Psoas muscle (tissue), 8 donors: ENCODE measurements around the gene TRMT61A. TPM values are rescaled to one million over a fixed set of nuclear protein-coding genes. Genes with fewer than 3 reads are reported as not detected.
A peak's percentile ranks its signal among the peaks of the same experiment; 100 is the strongest.

Source experiments
- ATAC-seq, 4 donors: fragments of 200-7000 bp; cut with Tn5 transposase; one replicate each; pipeline ENCODE4 v1.9.1; 2020; ENCODE audit warnings: moderate library complexity in 3 of 4, mild to moderate bottlenecking in 2 of 4
- DNase-seq, 2 donors: peaks; one replicate each; pipeline ENCODE4 v3.0.0-alpha.2; 2020
- H3K27ac ChIP-seq: fragments of 200-600 bp; one replicate; pipeline ENCODE4 v1.8.0; 2022
- H3K27me3 ChIP-seq, 3 donors: fragments of 200-600 bp in 1 of 3; one replicate each; pipeline versions ENCODE4 v1.6.1 to v1.8.0; 2013 to 2022; ENCODE audit warnings: low read length in 2 of 3, mild to moderate bottlenecking in 2 of 3, moderate library complexity in 1 of 3; ENCODE audit not compliant: insufficient read depth in 3 of 3
- H3K36me3 ChIP-seq, 2 donors: fragments of 200-600 bp in 1 of 2; one replicate each; pipeline versions ENCODE4 v1.6.1 to v1.8.0; 2013 to 2022; ENCODE audit warnings: low read depth in 1 of 2, mild to moderate bottlenecking in 1 of 2, moderate library complexity in 1 of 2; ENCODE audit not compliant: insufficient read depth in 1 of 2
- H3K4me1 ChIP-seq: fragments of 200-600 bp; one replicate; pipeline ENCODE4 v1.8.0; 2022
- H3K4me3 ChIP-seq: fragments of 200-600 bp; one replicate; pipeline ENCODE4 v1.8.0; 2022; ENCODE audit warnings: mild to moderate bottlenecking
- H3K9me3 ChIP-seq: fragments of 200-600 bp; one replicate; pipeline ENCODE4 v1.8.0; 2022
- WGBS, 3 donors: extraction: QIAGEN DNeasy Blood & Tissue Kit; methylation state at CpG; one replicate each; pipeline versions ENCODE4 v1.1.6 to v1.1.7; 2013; 5-methylcytosine and 5-hydroxymethylcytosine counted together
- intact Hi-C, 2 donors: fragments of 100-400 bp; cut with DNase I; formaldehyde crosslinking; loops; one replicate each; pipeline versions ENCODE4 v1.11.0 to v1.14.2; 2022
- polyA plus RNA-seq, 3 donors: library from polyadenylated mRNA; stranded (reverse); fragments of 200-250 nt; gene quantifications; one replicate each; pipeline ENCODE4 v1.2.3, GENCODE V29; 2013
- total RNA-seq, 4 donors: library from RNA; stranded (reverse); fragmentation: NEBNext Ultra II Directional in 2 of 4; extraction: Animal tissue kit (Norgen Biotek cat#: 25700) in 2 of 4; gene quantifications; one replicate each; pipeline versions ENCODE4 v1.2.1 to v1.2.4, GENCODE V29; 2021 to 2023
- TF ChIP-seq, protein P1 (sequence below): fragments of 200-600 bp; IDR thresholded peaks from one replicate; pipeline ENCODE4 v1.8.0; 2022; ENCODE audit warnings: antibody characterized with exemption
- donor health status: healthy with polysubstance abuse.
- donor health status: DM: no; HTN: no; CAD: no; lungs with moderate emphysema.
- donor health status: Bipolar disorder and iron deficiency.
- donor health status: healthy.
- donor health status: DM: yes; HTN: yes; CAD: no.
- donor health status: DM: no; HTN: no; CAD: no.
- donor health status: DM: no; HTN: no; CAD: no.
- donor health status: DM: yes; HTN: yes; CAD: no.

The TRMT61A gene
- total and polyA plus RNA-seq, 7 donors, result 6.5 to 29.5 (median 12.7) TPM

DNA sequence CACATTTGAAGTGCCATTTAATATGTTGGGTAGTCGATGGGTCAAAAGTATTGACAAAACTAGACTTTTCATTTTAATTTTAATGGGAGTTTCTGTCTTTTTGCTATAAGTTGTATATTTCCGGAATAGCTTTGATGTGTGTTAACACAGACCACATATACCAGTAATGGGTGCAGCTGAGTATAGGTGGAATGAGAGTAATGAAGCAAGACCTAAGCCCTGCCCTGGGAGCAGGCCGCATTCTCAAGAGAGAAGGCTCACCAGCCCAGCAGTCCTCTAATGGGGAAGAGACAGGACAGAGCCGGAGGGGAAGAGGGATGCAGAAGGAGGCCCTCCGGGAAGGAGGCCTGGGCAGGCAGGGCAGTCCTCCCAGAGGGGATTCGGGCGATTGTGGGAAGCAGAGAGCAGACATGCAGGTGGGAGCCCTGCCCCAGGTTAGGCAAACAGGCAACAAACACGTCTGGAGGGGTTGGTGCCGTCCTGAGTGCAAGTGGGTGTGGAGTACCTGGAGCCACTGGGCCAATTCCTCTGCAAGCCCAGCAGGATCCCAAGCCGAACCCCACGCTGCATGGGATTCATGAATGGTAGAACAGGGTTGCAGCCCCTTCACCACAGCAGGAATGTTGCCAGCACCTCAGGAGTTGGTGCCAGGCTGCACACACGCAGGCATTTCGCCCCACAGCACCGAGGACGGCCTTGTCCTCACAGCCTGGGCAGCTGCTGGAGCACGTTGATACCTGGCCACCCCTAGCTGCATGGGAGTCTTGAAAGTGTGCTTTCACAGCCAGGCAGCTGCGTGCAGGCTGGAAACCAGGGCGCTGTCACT, 14.2 kb upstream of the TRMT61A start:
- 83 to 85% (median 85%) methylated on average over 18 of the region's 18 CpGs for WGBS, 3 donors
- Histone ChIP-seq H3K36me3 (peaks cover 0 to 20% of the 10 kb centered on the region in 2 donors), H3K27ac (no peak overlapping the region), H3K27me3 (no peaks in the 10 kb centered on the region), H3K4me1 (peaks cover 24% of the 10 kb centered on the region), H3K4me3 (no peak overlapping the region), H3K9me3 (no peaks in the 10 kb centered on the region)
- TF ChIP-seq, protein P1, sequence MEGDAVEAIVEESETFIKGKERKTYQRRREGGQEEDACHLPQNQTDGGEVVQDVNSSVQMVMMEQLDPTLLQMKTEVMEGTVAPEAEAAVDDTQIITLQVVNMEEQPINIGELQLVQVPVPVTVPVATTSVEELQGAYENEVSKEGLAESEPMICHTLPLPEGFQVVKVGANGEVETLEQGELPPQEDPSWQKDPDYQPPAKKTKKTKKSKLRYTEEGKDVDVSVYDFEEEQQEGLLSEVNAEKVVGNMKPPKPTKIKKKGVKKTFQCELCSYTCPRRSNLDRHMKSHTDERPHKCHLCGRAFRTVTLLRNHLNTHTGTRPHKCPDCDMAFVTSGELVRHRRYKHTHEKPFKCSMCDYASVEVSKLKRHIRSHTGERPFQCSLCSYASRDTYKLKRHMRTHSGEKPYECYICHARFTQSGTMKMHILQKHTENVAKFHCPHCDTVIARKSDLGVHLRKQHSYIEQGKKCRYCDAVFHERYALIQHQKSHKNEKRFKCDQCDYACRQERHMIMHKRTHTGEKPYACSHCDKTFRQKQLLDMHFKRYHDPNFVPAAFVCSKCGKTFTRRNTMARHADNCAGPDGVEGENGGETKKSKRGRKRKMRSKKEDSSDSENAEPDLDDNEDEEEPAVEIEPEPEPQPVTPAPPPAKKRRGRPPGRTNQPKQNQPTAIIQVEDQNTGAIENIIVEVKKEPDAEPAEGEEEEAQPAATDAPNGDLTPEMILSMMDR, result no peak
- DNase-seq (peak in 1 of 2 donors; percentile 43), ATAC-seq (no peak)
- intact Hi-C loops, result no loop called here

DNA sequence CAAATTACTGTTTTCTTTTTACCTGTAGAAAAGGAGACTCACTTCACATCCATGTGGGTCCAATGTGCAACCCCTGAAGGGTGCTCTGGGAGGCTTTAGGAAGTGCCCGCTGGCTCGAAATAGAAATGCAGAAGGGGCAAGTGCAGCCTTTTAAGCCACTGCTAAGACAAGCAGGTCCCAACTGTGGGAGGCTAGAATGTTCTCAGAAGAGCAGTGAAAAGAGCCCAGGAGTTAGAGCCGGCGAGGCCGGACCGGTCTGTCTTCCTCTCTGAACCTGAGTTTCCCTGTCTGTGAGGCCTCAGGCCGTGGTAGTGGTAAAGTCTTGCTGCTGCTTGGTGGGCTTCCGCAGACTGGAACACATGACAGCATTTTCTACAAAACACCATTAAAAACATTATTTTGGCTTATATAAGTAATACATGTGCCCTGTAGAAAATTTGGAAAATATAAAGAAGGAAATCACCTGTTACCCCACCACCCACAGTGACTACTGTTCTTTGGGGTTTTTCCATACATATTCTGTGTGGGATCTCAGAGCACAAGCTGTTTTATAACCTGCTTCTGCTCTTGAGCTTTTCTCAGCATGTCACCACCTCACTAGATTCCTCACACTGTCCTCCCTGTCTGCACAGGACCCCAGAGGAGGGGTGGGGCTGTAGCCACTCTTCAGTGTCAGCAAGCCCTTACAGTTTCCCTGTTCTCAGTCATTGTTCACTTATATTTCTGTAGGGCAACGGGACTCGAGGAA, 12.4 kb upstream of the TRMT61A start:
- H3K4me3 ChIP-seq, result no peak overlapping the region
- no peak for ATAC-seq
- no peaks in the 10 kb centered on the region for H3K9me3 ChIP-seq
- peaks cover 0 to 10% (median 8%) of the 10 kb centered on the region in 3 donors for H3K27me3 ChIP-seq
- 73 to 75% (median 73%) methylated on average over 10 of the region's 10 CpGs for WGBS, 3 donors
- intact Hi-C loops, result no loop called here
- peaks cover 0 to 2% of the 10 kb centered on the region in 2 donors for H3K36me3 ChIP-seq
- TF ChIP-seq, protein P1, result no peak
- H3K4me1 ChIP-seq, result peaks cover 33% of the 10 kb centered on the region
- no peak overlapping the region for H3K27ac ChIP-seq
- DNase-seq, result peak in 1 of 2 donors; percentile 26

DNA sequence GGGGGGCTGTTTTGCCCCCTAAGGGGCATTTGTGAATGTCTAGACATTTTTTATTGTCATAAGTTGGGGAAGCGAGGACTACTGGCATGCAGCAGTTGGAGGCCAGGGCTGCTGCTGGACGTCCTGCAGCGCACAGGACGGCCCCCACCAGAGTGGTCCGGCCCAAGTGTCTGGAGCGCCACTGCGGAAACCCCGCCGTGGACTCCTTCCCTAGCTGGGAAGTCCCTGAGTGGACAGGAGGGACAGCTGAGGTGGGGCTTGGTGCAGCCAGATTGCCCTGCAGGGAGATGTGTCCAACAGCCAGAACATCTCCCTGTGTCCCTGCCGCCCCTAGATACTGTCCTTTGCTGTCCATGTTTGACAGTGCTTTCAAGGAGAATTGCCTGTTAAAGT, 11.8 kb upstream of the TRMT61A start:
- WGBS, 3 donors, result 59 to 71% (median 70%) methylated on average over 10 of the region's 10 CpGs
- Histone ChIP-seq H3K4me1 (peaks cover 33% of the 10 kb centered on the region), H3K9me3 (no peaks in the 10 kb centered on the region), H3K36me3 (no peaks in the 10 kb centered on the region), H3K27me3 (peaks cover 0 to 16% (median 12%) of the 10 kb centered on the region in 3 donors), H3K4me3 (no peak overlapping the region), H3K27ac (no peak overlapping the region)
- DNase-seq, result peak in 1 of 2 donors; percentile 50
- no peak for ATAC-seq
- TF ChIP-seq, protein P1, result no peak
- intact Hi-C loops, result no loop called here

DNA sequence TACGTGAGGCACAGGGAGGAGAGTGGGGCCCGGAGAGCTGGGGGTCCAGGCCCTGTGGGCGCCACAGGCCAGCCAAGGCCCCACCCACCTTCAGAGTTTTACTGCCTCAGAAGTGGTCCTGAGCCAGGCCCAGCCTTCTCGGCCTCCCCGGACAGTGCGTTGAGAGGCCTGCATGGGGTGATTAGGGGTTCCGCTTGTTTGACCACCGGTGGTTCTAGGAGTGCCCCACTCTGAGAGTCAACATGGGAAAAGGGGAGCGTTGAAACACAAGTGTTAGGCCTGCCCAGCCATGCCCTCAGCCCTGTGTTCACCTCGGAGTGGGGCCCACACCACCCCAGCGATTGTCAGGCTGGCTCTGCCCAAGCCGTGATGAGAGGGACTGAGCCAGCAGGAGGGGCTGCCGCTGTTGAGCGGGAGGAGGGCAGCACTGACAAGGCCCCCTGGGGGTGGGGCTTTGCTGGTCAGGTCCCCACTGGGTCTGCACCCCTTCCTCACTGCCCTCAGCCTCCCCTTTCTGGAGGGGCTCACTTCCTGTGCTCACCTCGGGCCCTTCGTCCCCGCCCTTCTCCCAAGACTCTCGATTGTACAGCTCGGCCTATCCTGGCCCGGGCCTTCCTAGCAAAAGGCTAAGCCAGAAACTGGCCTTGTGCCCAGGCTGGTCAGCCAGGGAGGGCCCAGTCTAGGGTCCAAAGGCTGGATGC, 11.1 kb upstream of the TRMT61A start:
- TF ChIP-seq, protein P1, result no peak
- ATAC-seq (no peak), DNase-seq (peak in 1 of 2 donors; percentile 59)
- 28 to 34% (median 33%) methylated on average over 19 to 20 of the region's 20 CpGs for WGBS, 3 donors
- Histone ChIP-seq H3K27ac (no peak overlapping the region), H3K4me3 (no peak overlapping the region), H3K9me3 (no peaks in the 10 kb centered on the region), H3K36me3 (no peaks in the 10 kb centered on the region), H3K4me1 (peaks cover 28% of the 10 kb centered on the region), H3K27me3 (peaks cover 0 to 19% (median 15%) of the 10 kb centered on the region in 3 donors)
- intact Hi-C loops, result loop anchor here (1.0 to 2.0 kb wide), 2 partner anchors 29 kb away; no protein-coding TSS in a partner anchor
